ENCODE measurements around the gene TMEM270.

The TMEM270 gene

GRCh38 chr7:73885433-73885974 is 24.5 kb downstream of the TMEM270 start:
- DNase-seq (ENCODE audit: low spot score): no peak
- FAIRE-seq: no peak

GRCh38 chr7:73885975-73886798 is 25.2 kb downstream of the TMEM270 start:
- FAIRE-seq (no peak), DNase-seq (ENCODE audit: low spot score) (peak; percentile 48)

DNA sequence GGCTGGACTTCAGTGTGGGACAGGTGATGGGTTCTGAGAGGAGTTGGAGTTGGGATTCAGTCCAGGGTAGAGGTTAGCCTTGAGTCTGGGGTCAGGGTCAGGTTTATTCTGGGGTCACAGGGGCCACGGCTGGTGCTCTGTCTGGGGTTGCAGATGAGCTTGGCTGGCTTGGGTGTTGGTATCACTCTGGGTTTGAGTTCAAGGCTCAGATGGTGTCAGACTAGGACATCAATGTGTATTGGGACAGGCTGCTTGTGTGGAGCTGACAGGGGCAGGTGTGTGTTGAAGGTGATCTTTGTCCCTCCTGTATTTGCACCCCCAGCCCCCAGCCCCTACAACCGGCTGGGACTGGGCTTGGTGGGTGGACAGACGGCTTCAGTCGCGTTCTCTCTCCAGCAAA is 26.8 kb downstream of the TMEM270 start:
- no peak for FAIRE-seq

GRCh38 chr7:73888959-73889358 is 28.0 kb downstream of the TMEM270 start:
- FAIRE-seq (no peak), DNase-seq (ENCODE audit: low spot score) (no peak)

More for the DNA sequence above, 26.8 kb downstream of the TMEM270 start:
- DNase-seq (ENCODE audit: low spot score): no peak

- DNase-seq (ENCODE audit: low spot score) (no peak), FAIRE-seq (no peak)
These were observed 29.7 kb downstream of the TMEM270 start for GRCh38 chr7:73890555-73891147.

DNA sequence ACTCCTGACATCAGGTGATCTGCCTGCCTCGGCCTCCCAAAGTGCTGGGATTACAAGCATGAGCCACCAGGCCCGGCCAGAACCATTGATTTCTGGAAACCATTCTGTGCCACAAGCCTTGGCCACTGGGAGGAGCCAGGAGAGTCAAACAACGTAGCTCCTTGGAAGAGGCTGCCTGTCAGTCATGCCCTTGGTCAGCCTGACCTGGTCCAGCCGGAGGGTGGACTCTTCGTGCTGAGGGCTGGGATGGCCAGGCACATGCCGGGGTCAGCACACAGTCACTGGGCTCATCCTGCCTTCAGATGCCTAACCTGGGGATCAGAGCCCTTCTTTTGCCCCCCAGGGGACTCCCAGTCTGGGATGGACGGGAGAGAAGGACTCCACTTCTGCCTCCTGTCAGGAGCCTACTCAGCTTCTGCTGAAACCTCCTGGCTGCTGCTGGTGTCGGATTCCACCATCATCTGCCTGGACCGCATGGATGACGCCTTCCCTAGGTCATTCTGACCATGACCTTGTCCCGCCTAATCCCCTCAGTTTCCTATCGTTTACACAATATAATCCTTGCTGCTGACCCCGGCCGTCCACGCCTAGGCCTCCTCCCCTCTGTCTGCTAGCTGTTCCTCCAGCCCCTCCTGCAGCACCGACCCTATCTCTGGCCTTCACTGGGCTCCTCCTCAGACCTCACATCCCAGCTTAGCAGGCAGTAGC is 30.4 kb downstream of the TMEM270 start:
- DNase-seq (ENCODE audit: low spot score): no peak
- FAIRE-seq: no peak

DNA sequence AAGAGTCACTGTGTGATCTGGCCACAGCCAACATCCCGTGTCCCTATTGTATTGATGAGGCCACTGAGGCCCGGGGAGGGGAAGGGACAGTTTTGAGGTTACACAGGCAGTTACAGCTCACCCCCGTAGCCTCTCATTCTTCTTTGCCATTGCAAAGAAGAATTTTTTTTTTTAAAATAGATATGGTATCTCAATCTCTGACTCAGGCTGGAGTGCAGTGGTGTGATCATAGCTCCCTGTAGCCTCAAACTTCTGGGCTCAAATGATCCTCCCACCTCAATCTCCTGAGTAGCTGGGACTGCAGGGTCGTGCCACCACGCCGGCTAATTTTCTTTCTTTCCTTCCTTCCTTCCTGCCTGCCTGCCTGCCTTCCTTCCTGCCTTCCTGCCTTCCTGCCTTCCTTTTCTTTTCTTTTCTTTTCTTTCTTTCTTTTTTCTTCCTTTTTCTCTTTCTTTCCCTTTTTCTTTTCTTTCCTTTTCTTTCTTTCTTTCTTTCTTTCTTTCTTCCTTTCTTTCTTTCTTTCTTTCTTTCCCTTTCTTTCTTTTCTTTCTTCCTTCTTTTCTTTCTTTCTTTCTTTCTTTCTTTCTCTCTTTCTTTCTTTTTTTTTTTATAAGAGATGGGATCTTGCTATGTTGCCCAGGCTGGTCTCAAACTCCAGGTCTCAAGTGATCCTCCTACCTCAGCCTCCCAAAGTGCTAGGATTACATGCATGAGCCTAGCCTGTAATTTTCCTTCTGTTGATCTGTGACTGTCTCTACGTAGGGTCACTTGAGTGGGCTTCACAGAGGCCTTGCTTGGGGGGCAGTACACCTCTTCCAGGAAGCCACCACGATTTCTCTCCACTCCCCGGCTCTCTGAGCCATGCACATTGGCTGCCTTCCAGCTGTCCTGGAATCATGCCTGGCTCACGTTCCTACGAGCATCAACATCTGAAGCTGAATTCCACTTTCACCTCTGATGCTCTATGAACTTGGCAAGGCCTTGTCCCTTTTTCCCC is 31.3 kb downstream of the TMEM270 start:
- FAIRE-seq (peak; percentile 27), DNase-seq (ENCODE audit: low spot score) (peak; percentile 64)

- peak; percentile 60 for DNase-seq (ENCODE audit: low spot score)
- FAIRE-seq: peak; percentile 81
These were observed 32.6 kb downstream of the TMEM270 start for GRCh38 chr7:73893342-73894101.

GRCh38 chr7:73894166-73894565 is 33.2 kb downstream of the TMEM270 start:
- peak; percentile 20 for FAIRE-seq
- no peak for DNase-seq (ENCODE audit: low spot score)

GRCh38 chr7:73894733-73895551 is 34.0 kb downstream of the TMEM270 start:
- FAIRE-seq (no peak), DNase-seq (ENCODE audit: low spot score) (peak; percentile 96)

- FAIRE-seq (no peak), DNase-seq (ENCODE audit: low spot score) (no peak)
These were observed 34.7 kb downstream of the TMEM270 start for GRCh38 chr7:73895626-73896025.

DNA sequence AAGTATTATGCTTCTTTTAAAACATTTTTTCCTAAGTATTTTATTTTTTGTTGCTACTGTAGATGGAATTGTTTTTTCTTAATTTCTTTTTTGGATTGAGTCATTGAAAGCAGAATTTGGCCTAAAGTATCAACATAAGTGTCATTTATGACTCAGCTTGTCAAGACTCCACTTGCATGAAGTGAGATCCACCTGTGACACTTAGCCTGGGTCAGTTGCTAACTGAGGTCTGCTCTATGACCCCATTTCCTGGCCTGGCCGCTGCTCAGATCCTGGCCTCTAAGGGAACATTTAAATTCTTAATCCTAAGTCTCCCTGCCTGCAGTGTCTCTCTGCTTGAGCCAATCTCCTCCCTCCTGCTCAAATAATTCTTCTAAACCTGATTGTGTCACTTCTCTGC is 35.5 kb downstream of the TMEM270 start:
- no peak for FAIRE-seq
- DNase-seq (ENCODE audit: low spot score): no peak

GRCh38 chr7:73899731-73900142 is 38.8 kb downstream of the TMEM270 start:
- DNase-seq (ENCODE audit: low spot score) (peak; percentile 68), FAIRE-seq (no peak)

DNA sequence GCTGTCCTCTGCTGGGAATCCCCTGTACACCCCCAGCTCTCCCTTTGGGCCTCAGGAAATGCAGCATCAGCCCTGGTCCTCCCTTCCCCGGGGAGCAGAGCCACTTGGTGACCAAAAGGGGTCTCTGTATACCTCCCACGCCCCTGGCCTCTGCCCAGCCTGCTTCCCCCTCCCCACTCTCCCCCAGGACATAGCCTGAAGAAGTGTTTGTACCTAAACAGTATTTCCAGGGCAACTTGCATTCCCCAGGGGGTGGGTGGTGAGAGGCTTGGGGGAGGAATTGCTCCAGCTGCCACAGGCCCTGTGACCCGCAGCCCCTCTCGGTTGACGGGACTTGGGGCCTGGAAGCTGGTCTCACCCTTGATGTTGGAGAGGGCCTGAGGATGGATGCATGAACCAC is 39.3 kb downstream of the TMEM270 start:
- DNase-seq (ENCODE audit: low spot score) (no peak), FAIRE-seq (no peak)

- no peak for DNase-seq (ENCODE audit: low spot score)
These were observed 40.4 kb downstream of the TMEM270 start for GRCh38 chr7:73901231-73901822.

GRCh38 chr7:73901823-73902597 is 41.1 kb downstream of the TMEM270 start:
- DNase-seq (ENCODE audit: low spot score) (no peak), FAIRE-seq (no peak)

More at GRCh38 chr7:73901231-73901822, 40.4 kb downstream of the TMEM270 start:
- FAIRE-seq: no peak

- FAIRE-seq: peak; percentile 42
- DNase-seq (ENCODE audit: low spot score): no peak
These were observed 42.6 kb downstream of the TMEM270 start for GRCh38 chr7:73903321-73904218.
